Adipocyte (in vitro differentiated cells): ENCODE results near the gene RASGEF1B.

Experiments
- DNase-seq: peaks from one replicate; pipeline ENCODE4 v3.0.0-alpha.2; 2015; ENCODE audit warnings: low read depth
- H3K27me3 ChIP-seq: replicated peaks from 2 replicates; pipeline ENCODE4 v1.7.0; 2013; ENCODE audit warnings: mild to moderate bottlenecking, low read length, moderate library complexity; ENCODE audit not compliant: control insufficient read depth, insufficient read depth
- H3K36me3 ChIP-seq: 2 replicates; pipeline ENCODE4 v1.7.0; 2013; ENCODE audit warnings: low read length, mild to moderate bottlenecking, moderate library complexity; ENCODE audit not compliant: control insufficient read depth, insufficient read depth, severe bottlenecking
- H3K4me1 ChIP-seq: 2 replicates; pipeline ENCODE4 v1.7.0; 2013; ENCODE audit warnings: mild to moderate bottlenecking, low read length, moderate library complexity; ENCODE audit not compliant: control insufficient read depth, insufficient read depth
- H3K4me3 ChIP-seq: 2 replicates; pipeline ENCODE4 v1.7.0; 2013; ENCODE audit warnings: mild to moderate bottlenecking, low read length, moderate library complexity
- H3K9ac ChIP-seq: 2 replicates; pipeline ENCODE4 v1.7.0; 2013; ENCODE audit warnings: mild to moderate bottlenecking, low read length, moderate library complexity
- H3K9me3 ChIP-seq: 2 replicates; pipeline ENCODE4 v1.7.0; 2013; ENCODE audit warnings: mild to moderate bottlenecking, low read length, moderate library complexity; ENCODE audit not compliant: control insufficient read depth

RASGEF1B gene

GRCh38 chr4:81377191-81377590 lies 94.5 kb downstream of the RASGEF1B start:
- DNase-seq, result no peak
- Histone ChIP-seq H3K9me3 (no peaks in the 10 kb centered on the region), H3K9ac (no peak overlapping the region), H3K4me1 (peaks cover 32% of the 10 kb centered on the region), H3K36me3 (no peaks in the 10 kb centered on the region), H3K27me3 (no peaks in the 10 kb centered on the region), H3K4me3 (no peak overlapping the region)

- Histone ChIP-seq H3K4me3 (no peak overlapping the region), H3K9ac (no peak overlapping the region), H3K27me3 (no peaks in the 10 kb centered on the region), H3K36me3 (no peaks in the 10 kb centered on the region), H3K9me3 (no peaks in the 10 kb centered on the region), H3K4me1 (peaks cover 32% of the 10 kb centered on the region)
- no peak for DNase-seq
Measured at GRCh38 chr4:81376720-81377119, 95.0 kb downstream of the RASGEF1B start.
